Measurements from ENCODE around the gene DENND4A. TPM values are rescaled to one million over a fixed set of nuclear protein-coding genes. Genes with fewer than 3 reads are reported as not detected.
"Not testable (repeated sequence)": the region's sequence is repeated elsewhere in the genome, so short reads cannot be mapped to it uniquely, and the experiment has no call there.

DENND4A gene
- total RNA-seq, 1 donor from 2014 or later = 23.7 TPM

- no peak for TF ChIP-seq CTCF (IDR thresholded peaks at IDR 0.05; ENCODE audit: partially characterized antibody, unreplicated experiment)
- H3K4me3 Mint-ChIP-seq (ENCODE audit: unreplicated experiment) = no peak overlapping the region
- H3K27ac Mint-ChIP-seq (ENCODE audit: unreplicated experiment) = no peak overlapping the region
- no peaks in the 10 kb centered on the region for H3K36me3 Mint-ChIP-seq (ENCODE audit: unreplicated experiment)
- peaks cover 4% of the 10 kb centered on the region for H3K9me3 Mint-ChIP-seq (ENCODE audit: unreplicated experiment)
- peaks cover 5% of the 10 kb centered on the region for H3K4me1 Mint-ChIP-seq (ENCODE audit: low read depth, unreplicated experiment)
- DNase-seq = no peak
- no peaks in the 10 kb centered on the region for H3K27me3 Mint-ChIP-seq (ENCODE audit: unreplicated experiment)
Measured at GRCh38 chr15:65618560-65619109, 173.5 kb downstream of the DENND4A start.

GRCh38 chr15:65615887-65616286, 176.2 kb downstream of the DENND4A start:
- H3K36me3 Mint-ChIP-seq (ENCODE audit: unreplicated experiment); H3K4me3 Mint-ChIP-seq (ENCODE audit: unreplicated experiment); H3K27ac Mint-ChIP-seq (ENCODE audit: unreplicated experiment); H3K27me3 Mint-ChIP-seq (ENCODE audit: unreplicated experiment); H3K9me3 Mint-ChIP-seq (ENCODE audit: unreplicated experiment); DNase-seq; H3K4me1 Mint-ChIP-seq (ENCODE audit: low read depth, unreplicated experiment): not testable (repeated sequence)

- Mint-ChIP-seq H3K4me1 (ENCODE audit: low read depth, unreplicated experiment) (peaks cover 7% of the 10 kb centered on the region), H3K4me3 (ENCODE audit: unreplicated experiment) (no peak overlapping the region), H3K27me3 (ENCODE audit: unreplicated experiment) (peaks cover 2% of the 10 kb centered on the region), H3K36me3 (ENCODE audit: unreplicated experiment) (no peaks in the 10 kb centered on the region), H3K27ac (ENCODE audit: unreplicated experiment) (no peak overlapping the region), H3K9me3 (ENCODE audit: unreplicated experiment) (peaks cover 4% of the 10 kb centered on the region)
- no peak for TF ChIP-seq CTCF (IDR thresholded peaks at IDR 0.05; ENCODE audit: partially characterized antibody, unreplicated experiment)
- no peak for DNase-seq
Measured at GRCh38 chr15:65612949-65613744, 178.9 kb downstream of the DENND4A start.

DNA sequence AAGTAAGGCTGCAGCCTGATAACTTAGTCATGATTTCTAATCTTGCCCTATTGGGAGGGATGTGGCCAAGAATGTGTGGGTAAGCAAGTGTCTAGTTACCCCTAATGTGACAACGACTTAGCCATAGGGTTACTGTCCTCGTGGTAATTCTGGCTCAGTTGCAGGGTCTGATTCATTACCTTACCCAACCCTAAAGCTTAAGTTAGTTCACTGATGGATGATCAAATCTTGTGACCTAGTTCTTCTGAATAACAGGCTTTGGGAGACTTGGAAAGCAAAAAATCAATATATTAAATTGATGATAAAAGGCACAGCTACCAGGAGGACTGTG, 179.5 kb downstream of the DENND4A start:
- TF ChIP-seq CTCF (IDR thresholded peaks at IDR 0.05; ENCODE audit: partially characterized antibody, unreplicated experiment) = no peak
- DNase-seq = no peak
- H3K4me1 Mint-ChIP-seq (ENCODE audit: low read depth, unreplicated experiment) = peaks cover 7% of the 10 kb centered on the region
- H3K27me3 Mint-ChIP-seq (ENCODE audit: unreplicated experiment) = peaks cover 2% of the 10 kb centered on the region
- no peak overlapping the region for H3K27ac Mint-ChIP-seq (ENCODE audit: unreplicated experiment)
- H3K4me3 Mint-ChIP-seq (ENCODE audit: unreplicated experiment) = no peak overlapping the region
- no peaks in the 10 kb centered on the region for H3K36me3 Mint-ChIP-seq (ENCODE audit: unreplicated experiment)
- peaks cover 4% of the 10 kb centered on the region for H3K9me3 Mint-ChIP-seq (ENCODE audit: unreplicated experiment)

DNA sequence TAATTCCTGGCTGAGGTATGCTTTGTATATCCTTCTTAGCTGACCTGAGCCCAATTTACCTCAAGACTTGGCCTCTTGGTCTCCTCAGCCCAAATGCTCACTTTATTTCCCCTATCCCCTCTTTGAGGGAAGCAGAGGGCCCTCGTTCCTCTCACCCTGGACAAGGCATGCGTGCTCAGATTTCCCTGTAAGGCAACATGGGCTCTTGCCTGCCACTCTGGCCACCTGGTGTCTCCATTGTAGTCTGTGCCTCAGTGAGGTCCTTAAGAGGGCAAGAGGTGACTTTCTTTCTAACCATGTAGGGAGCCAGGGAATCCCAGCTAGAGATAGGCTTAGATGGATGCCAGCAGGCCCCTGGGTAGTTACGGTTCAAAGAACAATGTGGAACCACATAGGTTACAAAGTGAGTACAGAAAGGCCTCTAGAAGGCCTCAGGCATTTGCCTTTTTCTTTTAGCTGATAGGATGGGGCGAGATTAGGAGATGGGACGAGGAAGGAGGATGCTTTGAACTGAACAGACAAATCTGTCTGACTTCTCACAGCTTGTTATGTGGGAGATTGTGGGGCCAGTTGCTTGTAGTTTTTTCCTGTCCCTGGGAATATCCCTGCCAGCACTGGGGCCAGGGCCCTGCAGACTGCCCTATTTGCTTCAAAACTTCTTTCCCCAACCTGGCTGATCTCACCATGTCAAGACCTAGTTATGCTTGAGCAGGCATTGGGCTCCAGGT, 180.0 kb downstream of the DENND4A start:
- H3K27ac Mint-ChIP-seq (ENCODE audit: unreplicated experiment) = peak overlapping the region; percentile 67
- no peaks in the 10 kb centered on the region for H3K36me3 Mint-ChIP-seq (ENCODE audit: unreplicated experiment)
- H3K27me3 Mint-ChIP-seq (ENCODE audit: unreplicated experiment) = peaks cover 2% of the 10 kb centered on the region
- no peak for DNase-seq
- H3K9me3 Mint-ChIP-seq (ENCODE audit: unreplicated experiment) = peaks cover 4% of the 10 kb centered on the region
- peak overlapping the region; percentile 100 for H3K4me3 Mint-ChIP-seq (ENCODE audit: unreplicated experiment)
- peaks cover 7% of the 10 kb centered on the region for H3K4me1 Mint-ChIP-seq (ENCODE audit: low read depth, unreplicated experiment)
- TF ChIP-seq CTCF (IDR thresholded peaks at IDR 0.05; ENCODE audit: partially characterized antibody, unreplicated experiment) = no peak
